ENCODE data around the gene ZNF502. TPM values are rescaled to one million over a fixed set of nuclear protein-coding genes. Genes with fewer than 3 reads are reported as not detected.

The ZNF502 gene
- total and polyA plus RNA-seq, 12 donors = 2.7 to 10.2 (median 5.6) TPM

DNA sequence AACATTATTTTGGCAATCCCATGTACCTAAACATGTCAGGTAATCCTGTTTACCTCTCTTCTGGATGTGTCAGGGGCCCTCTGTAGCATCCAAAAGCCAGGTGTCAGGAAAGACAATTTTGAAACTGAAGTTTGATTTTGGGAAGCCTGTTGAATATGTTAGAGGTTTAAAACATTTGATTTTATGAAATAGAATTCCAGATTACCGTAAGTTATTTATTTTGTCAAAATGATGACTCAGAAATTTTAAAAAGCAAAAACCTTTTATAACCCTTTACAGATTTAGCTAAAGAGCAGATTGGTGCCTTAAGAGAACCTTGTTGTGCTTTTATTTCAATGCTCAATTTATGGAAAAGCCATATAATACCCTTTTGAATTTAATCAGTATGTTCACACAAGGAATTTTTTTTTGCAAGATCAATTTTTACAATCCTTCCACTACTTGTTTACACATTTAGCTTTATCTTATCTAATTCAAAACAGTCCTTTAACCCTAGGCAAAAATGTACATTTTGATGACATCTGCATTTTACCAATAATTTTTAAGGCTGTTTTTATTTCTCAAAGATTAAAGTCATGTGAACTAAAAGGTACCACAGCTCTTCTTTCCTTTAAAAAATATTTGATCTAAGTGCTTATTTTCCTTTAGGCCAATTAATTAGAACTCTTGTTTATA, 59.1 kb downstream of the ZNF502 start:
- 93 to 100% (median 97%) methylated on average over 1 of the region's 1 CpG for WGBS, 4 donors
- Histone ChIP-seq H3K36me3 (replicated peaks in 1 of 2) (no peaks in the 10 kb centered on the region), H3K27ac (no peak overlapping the region), H3K4me3 (no peak overlapping the region), H3K27me3 (no peaks in the 10 kb centered on the region), H3K4me1 (replicated peaks in 1 of 2) (no peaks in the 10 kb centered on the region), H3K9me3 (replicated peaks in 1 of 3) (no peaks in the 10 kb centered on the region)
- TF ChIP-seq CTCF (IDR thresholded peaks at IDR 0.05) (no peak), POLR2A (IDR thresholded peaks at IDR 0.05) (no peak)
- DNase-seq = no peak
- intact Hi-C loops (cut with DNase I) = no loop called here

DNA sequence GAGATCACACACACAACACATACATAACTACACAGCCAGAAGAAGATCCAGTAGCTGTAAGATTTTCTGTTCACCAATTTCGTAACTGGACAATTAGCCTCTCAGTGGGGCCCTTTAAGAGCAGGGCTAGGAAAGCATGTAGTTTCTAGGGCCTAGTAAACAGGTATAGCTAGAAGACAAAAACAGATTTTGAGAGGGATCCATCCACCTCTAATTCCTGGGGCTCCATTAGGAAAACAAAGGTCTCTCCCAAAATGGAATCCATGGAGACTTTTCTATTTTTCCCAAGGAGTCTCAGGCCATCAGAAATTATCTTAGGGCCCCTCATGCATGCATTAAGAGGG, 59.6 kb downstream of the ZNF502 start:
- no peaks in the 10 kb centered on the region for H3K27me3 ChIP-seq
- no peaks in the 10 kb centered on the region for H3K4me1 ChIP-seq (replicated peaks in 1 of 2)
- H3K27ac ChIP-seq = no peak overlapping the region
- DNase-seq = no peak
- no peaks in the 10 kb centered on the region for H3K36me3 ChIP-seq (replicated peaks in 1 of 2)
- no peaks in the 10 kb centered on the region for H3K9me3 ChIP-seq (replicated peaks in 1 of 3)
- H3K4me3 ChIP-seq = no peak overlapping the region
- WGBS, 4 donors = 89 to 100% (median 97%) methylated on average over 1 of the region's 1 CpG
- TF ChIP-seq POLR2A (IDR thresholded peaks at IDR 0.05) (no peak), CTCF (IDR thresholded peaks at IDR 0.05) (no peak)
- intact Hi-C loops (cut with DNase I) = no loop called here

Other genes with a start within 250 kb of the ZNF502 start
- gene ZNF445, start 235.0 kb upstream of the ZNF502 start, total RNA-seq = 10 to 100 TPM in 4 of 9 donors, 1 to 10 TPM in 5; 5.8 to 21.1 (median 10.0) TPM
- 1 to 10 TPM; 2.6 to 6.1 (median 4.7) TPM for gene ZNF445, start 235.0 kb upstream of the ZNF502 start, polyA plus RNA-seq
- gene ZKSCAN7, start 157.5 kb upstream of the ZNF502 start, total RNA-seq = 10 to 100 TPM in 2 of 9 donors, 1 to 10 TPM in 7; 3.7 to 11.2 (median 5.6) TPM
- gene ZKSCAN7, start 157.5 kb upstream of the ZNF502 start, polyA plus RNA-seq = 1 to 10 TPM; 1.9 to 7.5 (median 3.6) TPM
- 10 to 100 TPM in 1 of 9 donors, 1 to 10 TPM in 7, under 1 TPM in 1; 0.83 to 14.4 (median 3.1) TPM for gene ZNF660, start 127.7 kb upstream of the ZNF502 start, total RNA-seq
- 1 to 10 TPM; 1.3 to 1.9 (median 1.4) TPM for gene ZNF660, start 127.7 kb upstream of the ZNF502 start, polyA plus RNA-seq
- gene ZNF197, start 87.6 kb upstream of the ZNF502 start, total RNA-seq = 10 to 100 TPM in 8 of 9 donors, 1 to 10 TPM in 1; 7.2 to 23.9 (median 14.2) TPM
- 10 to 100 TPM in 2 of 3 donors, 1 to 10 TPM in 1; 9.4 to 17.5 (median 13.0) TPM for gene ZNF197, start 87.6 kb upstream of the ZNF502 start, polyA plus RNA-seq
- 10 to 100 TPM in 3 of 9 donors, 1 to 10 TPM in 6; 2.8 to 13.7 (median 6.9) TPM for gene ZNF35, start 63.9 kb upstream of the ZNF502 start, total RNA-seq
- 1 to 10 TPM; 3.5 to 7.4 (median 4.5) TPM for gene ZNF35, start 63.9 kb upstream of the ZNF502 start, polyA plus RNA-seq
- 1 to 10 TPM in 8 of 9 donors, under 1 TPM in 1; 0.06 to 4.6 (median 2.1) TPM for gene ZNF501, start 17.0 kb downstream of the ZNF502 start, total RNA-seq
- 1 to 10 TPM in 2 of 3 donors, under 1 TPM in 1; 0.74 to 2.0 (median 1.6) TPM for gene ZNF501, start 17.0 kb downstream of the ZNF502 start, polyA plus RNA-seq
- gene KIAA1143, start 49.0 kb downstream of the ZNF502 start, total RNA-seq = 10 to 100 TPM; 15.7 to 43.6 (median 26.3) TPM
- gene KIAA1143, start 49.0 kb downstream of the ZNF502 start, polyA plus RNA-seq = 10 to 100 TPM in 1 of 3 donors, 1 to 10 TPM in 2; 6.7 to 55.1 (median 6.7) TPM
- gene KIF15, start 49.1 kb downstream of the ZNF502 start, total RNA-seq = 10 to 100 TPM in 1 of 9 donors, 1 to 10 TPM in 2, under 1 TPM in 6; 0.42 to 10.2 (median 0.69) TPM
- 1 to 10 TPM in 1 of 3 donors, under 1 TPM in 2; 0.20 to 1.6 (median 0.24) TPM for gene KIF15, start 49.1 kb downstream of the ZNF502 start, polyA plus RNA-seq
- 10 to 100 TPM in 8 of 9 donors, 1 to 10 TPM in 1; 7.5 to 41.7 (median 27.9) TPM for gene TMEM42, start 149.3 kb downstream of the ZNF502 start, total RNA-seq
- 10 to 100 TPM; 13.0 to 38.6 (median 33.8) TPM for gene TMEM42, start 149.3 kb downstream of the ZNF502 start, polyA plus RNA-seq
- gene TGM4, start 161.9 kb downstream of the ZNF502 start, total RNA-seq = 1 to 10 TPM in 1 of 9 donors, under 1 TPM in 3, not detected in 5; 0.18 to 2.2 (median 0.23) TPM
- gene TGM4, start 161.9 kb downstream of the ZNF502 start, polyA plus RNA-seq = under 1 TPM; 0.10 to 0.24 (median 0.22) TPM